Measurements from ENCODE around the gene EIF5B.

GRCh38 chr2:99350194-99350593, 13.0 kb downstream of the EIF5B start:
- TF ChIP-seq CTCF (IDR thresholded peaks at IDR 0.05): no peak
- TF ChIP-seq POLR2A (IDR thresholded peaks at IDR 0.05): no peak

All from thyroid gland (tissue), 4 donors.